HG03097 (cell line): Measurements from ENCODE around the gene DPP4.
"Not testable (repeated sequence)": the region's sequence is repeated elsewhere in the genome, so short reads cannot be mapped to it uniquely, and the experiment has no call there.

Source experiments
- ATAC-seq: cut with Tn5 transposase; IDR thresholded peaks from one replicate; pipeline ENCODE4 v1.9.1; 2021; ENCODE audit not compliant: unreplicated experiment, low FRiP score

Gene DPP4

GRCh38 chr2:161971551-161971950 is 102.5 kb downstream of the DPP4 start:
- no peak for ATAC-seq

DNA sequence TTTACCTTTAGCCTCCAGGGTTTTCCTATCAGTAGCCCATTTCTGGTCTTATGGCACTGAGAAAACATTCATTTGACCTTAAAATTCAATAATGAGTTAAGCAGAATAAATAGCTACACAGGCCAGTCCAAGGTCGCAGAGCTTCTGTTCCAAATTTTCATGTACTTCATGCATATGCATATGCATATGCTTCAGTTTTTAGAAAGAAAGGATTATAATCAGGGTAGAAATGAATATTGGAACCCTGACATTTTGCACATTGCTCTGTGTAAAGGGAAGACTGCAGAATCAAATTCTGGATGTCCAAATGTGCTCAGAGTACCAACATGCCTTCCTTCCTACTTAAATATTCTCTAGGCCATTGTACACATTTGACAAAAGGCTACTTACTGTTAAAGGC is 104.9 kb downstream of the DPP4 start:
- ATAC-seq: no peak

DNA sequence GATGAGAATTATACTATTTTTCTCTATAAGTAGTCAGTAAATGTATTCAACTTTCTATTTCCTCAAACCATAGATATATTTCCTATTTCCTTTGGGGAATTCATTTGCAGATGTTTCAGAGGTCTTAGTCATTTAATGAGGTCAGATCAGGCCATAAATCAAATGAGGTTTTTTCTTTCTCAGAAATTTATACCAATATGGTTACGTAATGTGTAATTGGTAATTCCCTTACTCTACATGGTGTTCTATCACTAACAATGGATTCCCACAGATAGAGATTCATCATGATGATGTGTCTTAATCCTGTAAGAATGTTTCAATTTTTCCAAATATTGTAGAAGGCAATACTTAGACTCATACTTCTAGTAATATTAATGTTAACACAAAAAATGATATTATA is 108.0 kb downstream of the DPP4 start:
- ATAC-seq: no peak

- no peak for ATAC-seq
Observed at GRCh38 chr2:161964160-161964559, 109.9 kb downstream of the DPP4 start.

DNA sequence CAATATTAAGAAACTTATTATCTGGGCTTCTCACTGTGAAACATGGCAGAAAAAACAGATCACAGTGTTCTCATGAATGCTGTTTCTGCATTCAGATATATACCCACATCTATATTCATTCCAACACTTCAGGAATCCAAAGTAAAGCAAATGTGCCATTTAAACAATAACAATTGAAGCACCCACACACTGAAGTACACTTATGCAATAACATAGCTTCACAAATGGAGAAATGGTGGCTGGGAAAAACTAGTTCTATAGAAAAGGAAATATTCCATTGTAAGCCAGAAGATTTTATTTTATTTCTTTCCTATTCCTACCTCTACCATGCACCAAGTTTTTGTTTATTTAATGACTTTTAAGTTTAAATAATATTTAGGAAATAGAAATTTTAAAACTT is 111.9 kb downstream of the DPP4 start:
- ATAC-seq: no peak

DNA sequence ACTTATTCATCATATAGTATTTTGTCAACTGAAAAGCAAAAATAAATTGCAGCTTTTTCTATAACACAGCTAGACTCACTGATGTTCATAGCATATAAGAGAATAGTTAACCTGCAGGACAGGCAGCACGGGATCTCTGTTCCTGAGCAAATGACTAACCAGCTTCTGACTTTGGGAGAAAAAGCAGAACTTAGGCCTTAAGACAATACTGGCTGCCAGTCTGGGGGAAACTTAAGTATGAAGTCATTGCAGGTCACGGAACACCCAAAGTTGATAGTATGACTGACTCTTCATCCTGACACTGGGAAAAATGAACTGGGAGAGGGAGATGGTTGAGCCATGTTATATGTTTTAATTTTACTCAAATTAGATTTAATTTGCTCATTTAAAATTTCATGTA is 113.0 kb downstream of the DPP4 start:
- no peak for ATAC-seq

GRCh38 chr2:161956738-161957137 is 117.3 kb downstream of the DPP4 start:
- no peak for ATAC-seq

DNA sequence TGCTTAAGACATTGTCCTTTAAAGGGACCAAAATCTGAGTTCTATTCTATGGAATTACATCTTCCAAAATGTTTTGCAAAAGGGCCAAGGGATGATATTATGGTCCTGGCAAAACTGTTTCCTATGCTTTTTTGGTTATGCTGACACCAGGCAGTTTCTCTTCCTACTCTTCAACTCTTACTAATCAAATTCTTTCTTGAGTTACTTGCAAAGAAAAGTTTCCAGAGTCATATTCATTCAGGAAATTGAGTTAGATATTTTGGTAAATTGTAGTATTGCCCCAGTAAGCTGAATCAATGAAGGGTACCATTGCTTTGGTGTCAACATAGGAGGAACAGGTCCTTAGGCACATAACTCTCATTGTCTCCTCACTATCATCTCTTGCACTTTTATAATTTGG is 118.8 kb downstream of the DPP4 start:
- no peak for ATAC-seq

DNA sequence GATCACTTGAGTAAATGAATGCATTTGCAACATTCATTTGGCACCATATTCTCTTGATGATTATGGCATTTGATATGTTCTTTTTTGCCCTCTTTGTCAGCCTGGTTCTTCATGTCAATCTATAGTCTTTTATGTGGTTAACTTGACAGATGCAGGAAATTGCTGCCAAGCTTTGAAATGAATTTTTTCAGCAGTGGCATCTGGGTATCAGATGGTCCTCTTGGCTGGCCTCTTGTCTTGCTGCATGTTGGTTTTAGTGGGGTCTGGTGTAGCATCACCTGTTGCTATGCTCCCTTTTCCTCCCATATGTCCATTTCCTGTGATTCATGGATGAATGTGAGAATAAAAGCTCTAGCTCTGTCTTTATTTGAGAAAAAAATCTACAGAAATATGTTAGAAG is 119.9 kb downstream of the DPP4 start:
- ATAC-seq: no peak

- not testable (repeated sequence) for ATAC-seq
Observed at GRCh38 chr2:161953367-161953766, 120.6 kb downstream of the DPP4 start.

- ATAC-seq: no peak
Observed at GRCh38 chr2:161952783-161953191, 121.2 kb downstream of the DPP4 start.

GRCh38 chr2:161947836-161948235 is 126.2 kb downstream of the DPP4 start:
- ATAC-seq: no peak

GRCh38 chr2:161947406-161947805 is 126.6 kb downstream of the DPP4 start:
- ATAC-seq: no peak

DNA sequence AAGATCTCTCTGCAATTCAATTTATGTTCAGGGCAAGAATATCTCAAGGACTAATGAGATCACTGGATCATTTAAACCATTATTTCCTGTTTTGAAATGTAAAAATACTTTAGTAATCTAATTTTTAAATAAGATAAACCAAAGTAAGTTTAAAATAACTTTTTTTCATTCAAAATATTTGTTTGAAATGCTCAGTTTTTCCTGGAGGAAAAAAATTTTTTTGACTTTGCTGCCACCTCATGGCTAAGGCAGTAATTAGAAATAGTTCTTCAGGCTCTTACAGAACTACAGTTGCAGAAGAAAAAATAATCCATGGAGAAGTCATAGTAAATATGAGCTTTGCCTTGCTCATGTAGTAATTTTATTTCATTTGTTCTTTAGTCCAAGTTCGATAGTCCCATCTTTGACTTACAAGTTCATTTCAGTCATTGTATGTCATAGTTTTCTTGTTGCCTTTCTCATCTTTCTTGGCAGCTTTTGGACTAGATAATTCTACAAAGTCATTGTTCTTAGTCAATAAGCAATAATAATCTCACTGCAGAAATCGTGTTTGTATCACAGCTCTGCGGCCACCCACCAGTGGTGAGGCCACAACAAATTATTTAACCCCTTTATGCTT is 127.4 kb downstream of the DPP4 start:
- no peak for ATAC-seq

- ATAC-seq: no peak
Observed at GRCh38 chr2:161943011-161943410, 131.0 kb downstream of the DPP4 start.
